IPS DF 19.7 (cell line): ENCODE data around the gene MPHOSPH10.
"Not testable (repeated sequence)": the region's sequence is repeated elsewhere in the genome, so short reads cannot be mapped to it uniquely, and the experiment has no call there.

Experiments
- DNase-seq: peaks from one replicate; pipeline ENCODE4 v3.0.0-alpha.2; 2013; ENCODE audit warnings: low read depth, low spot score

MPHOSPH10 gene

GRCh38 chr2:71173096-71173495 lies 42.7 kb downstream of the MPHOSPH10 start:
- DNase-seq = no peak

- no peak for DNase-seq
These were observed 43.8 kb downstream of the MPHOSPH10 start for GRCh38 chr2:71174207-71174606.

GRCh38 chr2:71178836-71179235 lies 48.4 kb downstream of the MPHOSPH10 start:
- DNase-seq = not testable (repeated sequence)

- DNase-seq = no peak
These were observed 50.9 kb downstream of the MPHOSPH10 start for GRCh38 chr2:71181316-71181715.

GRCh38 chr2:71183306-71184115 lies 53.1 kb downstream of the MPHOSPH10 start:
- DNase-seq = not testable (repeated sequence)

- DNase-seq = no peak
These were observed 56.5 kb downstream of the MPHOSPH10 start for GRCh38 chr2:71186973-71187372.

GRCh38 chr2:71187589-71187988 lies 57.2 kb downstream of the MPHOSPH10 start:
- DNase-seq = no peak

GRCh38 chr2:71190656-71191569 lies 60.5 kb downstream of the MPHOSPH10 start:
- DNase-seq = no peak

- no peak for DNase-seq
These were observed 61.1 kb downstream of the MPHOSPH10 start for GRCh38 chr2:71191570-71191943.
